ENCODE data around the gene DCHS1.

Gene DCHS1

DNA sequence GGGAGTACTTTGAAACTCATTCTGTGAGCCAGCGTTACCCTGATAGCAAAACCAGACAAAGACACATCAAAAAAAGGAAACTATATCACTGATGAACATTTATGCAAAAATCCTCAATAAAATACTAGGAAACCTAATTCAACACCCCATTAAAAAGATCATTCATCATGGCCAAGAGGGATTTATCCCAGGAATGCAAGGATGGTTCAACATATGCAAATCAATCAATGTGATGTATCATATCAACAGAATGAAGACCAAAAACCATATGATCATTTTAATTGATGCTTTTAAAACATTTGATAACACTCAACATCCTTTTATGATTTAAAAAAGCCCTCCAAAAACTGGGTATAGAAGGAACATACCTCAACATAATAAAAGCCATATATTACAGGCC is 72.0 kb downstream of the DCHS1 start:
- no peaks in the 10 kb centered on the region for H3K9me2 ChIP-seq (replicated peaks; ENCODE audit: low read depth, low read length)
- no peak overlapping the region for H2AFZ ChIP-seq (ENCODE audit: low read length)
- no peaks in the 10 kb centered on the region for H3K4me1 ChIP-seq (ENCODE audit: insufficient read depth, low read length, poor library complexity, severe bottlenecking)
- H3K4me2 ChIP-seq (ENCODE audit: low read depth, low read length, poor library complexity, severe bottlenecking), result no peak overlapping the region
- H3K36me3 ChIP-seq (ENCODE audit: insufficient read depth, low read length), result 0 out of 2 replicates have a peak, but pooled peaks cover 3% of the 10 kb centered on the region
- TF ChIP-seq EZH2phosphoT487 (IDR thresholded peaks at IDR 0.05; ENCODE audit: borderline replicate concordance) (no peak), CTCF (conservative IDR thresholded peaks at IDR 0.05; ENCODE audit: low read length) (no peak)
- H3K9ac ChIP-seq (ENCODE audit: low read depth, low read length, poor library complexity, severe bottlenecking), result no peak overlapping the region
- H3K9me3 ChIP-seq (ENCODE audit: insufficient read depth, low read depth, low read length), result peaks cover 7% of the 10 kb centered on the region; the same call in 1 of the 2 replicates
- no peaks in the 10 kb centered on the region for H3K27me3 ChIP-seq (ENCODE audit: insufficient read depth, low read length, poor library complexity, severe bottlenecking)
- H4K20me1 ChIP-seq (ENCODE audit: insufficient read depth, low read length, poor library complexity, severe bottlenecking), result no peaks in the 10 kb centered on the region
- H3F3A ChIP-seq (ENCODE audit: low read depth), result no peaks in the 10 kb centered on the region
- no peak overlapping the region for H3K4me3 ChIP-seq (ENCODE audit: low read length, poor library complexity, severe bottlenecking)
- no peaks in the 10 kb centered on the region for H3K79me2 ChIP-seq (ENCODE audit: insufficient read depth, low read length)

DNA sequence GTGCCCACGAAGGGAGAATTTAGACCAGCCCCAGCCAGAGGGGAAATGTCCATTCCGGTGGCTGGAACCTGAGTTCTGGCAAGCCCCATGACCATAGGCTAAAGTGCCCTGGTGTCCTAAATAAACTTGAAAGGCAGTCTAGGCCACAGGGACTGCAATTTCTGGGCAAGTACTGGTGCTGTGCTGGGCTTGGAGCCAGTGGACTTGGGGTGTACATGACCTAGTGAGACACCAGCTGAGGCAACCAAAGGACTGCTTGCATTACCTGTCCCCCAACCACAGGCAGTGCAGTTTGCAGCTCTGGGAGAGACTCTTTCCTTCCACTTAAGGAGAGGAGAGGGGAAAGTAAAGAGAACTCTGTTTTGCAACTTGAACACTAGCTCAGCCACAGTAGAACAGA is 75.9 kb downstream of the DCHS1 start:
- H3K4me2 ChIP-seq (ENCODE audit: low read depth, low read length, poor library complexity, severe bottlenecking), result no peak overlapping the region
- H3K9me2 ChIP-seq (replicated peaks; ENCODE audit: low read depth, low read length), result no peaks in the 10 kb centered on the region
- H3K36me3 ChIP-seq (ENCODE audit: insufficient read depth, low read length), result 0 out of 2 replicates have a peak, but pooled peaks cover 3% of the 10 kb centered on the region
- H3K4me3 ChIP-seq (ENCODE audit: low read length, poor library complexity, severe bottlenecking), result no peak overlapping the region
- no peaks in the 10 kb centered on the region for H3F3A ChIP-seq (ENCODE audit: low read depth)
- TF ChIP-seq CTCF (conservative IDR thresholded peaks at IDR 0.05; ENCODE audit: low read length) (no peak), EZH2phosphoT487 (IDR thresholded peaks at IDR 0.05; ENCODE audit: borderline replicate concordance) (no peak)
- H3K27me3 ChIP-seq (ENCODE audit: insufficient read depth, low read length, poor library complexity, severe bottlenecking), result no peaks in the 10 kb centered on the region
- no peaks in the 10 kb centered on the region for H4K20me1 ChIP-seq (ENCODE audit: insufficient read depth, low read length, poor library complexity, severe bottlenecking)
- peaks cover 5% of the 10 kb centered on the region for H3K4me1 ChIP-seq (ENCODE audit: insufficient read depth, low read length, poor library complexity, severe bottlenecking)
- no peak overlapping the region for H2AFZ ChIP-seq (ENCODE audit: low read length)
- H3K9me3 ChIP-seq (ENCODE audit: insufficient read depth, low read depth, low read length), result peaks cover 7% of the 10 kb centered on the region; the same call in 1 of the 2 replicates
- no peaks in the 10 kb centered on the region for H3K79me2 ChIP-seq (ENCODE audit: insufficient read depth, low read length)
- no peak overlapping the region for H3K9ac ChIP-seq (ENCODE audit: low read depth, low read length, poor library complexity, severe bottlenecking)

DNA sequence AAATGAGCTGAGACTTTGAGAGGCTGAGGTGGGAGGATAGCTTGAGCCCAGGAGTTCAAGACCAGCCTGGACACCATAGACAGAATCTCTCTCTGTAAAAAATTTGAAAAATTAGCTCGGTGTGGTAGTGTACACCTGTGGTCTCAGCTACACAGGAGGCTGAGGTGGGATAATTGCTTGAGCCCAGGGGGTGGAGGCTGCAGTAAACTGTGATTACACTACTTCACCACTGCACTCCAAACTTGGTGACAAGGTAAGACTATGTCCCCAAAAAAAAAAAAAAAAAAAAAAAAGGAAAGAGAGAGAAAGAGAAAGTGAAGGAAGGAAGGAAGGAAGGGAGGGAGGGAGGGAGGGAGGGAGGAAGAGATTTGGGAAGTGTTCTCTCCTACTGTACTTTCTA is 77.5 kb downstream of the DCHS1 start:
- Histone ChIP-seq H3K9ac (ENCODE audit: low read depth, low read length, poor library complexity, severe bottlenecking) (no peak overlapping the region), H3K9me3 (ENCODE audit: insufficient read depth, low read depth, low read length) (no peaks in the 10 kb centered on the region), H3K79me2 (ENCODE audit: insufficient read depth, low read length) (no peaks in the 10 kb centered on the region), H4K20me1 (ENCODE audit: insufficient read depth, low read length, poor library complexity, severe bottlenecking) (no peaks in the 10 kb centered on the region), H3K4me1 (ENCODE audit: insufficient read depth, low read length, poor library complexity, severe bottlenecking) (peaks cover 5% of the 10 kb centered on the region), H3K36me3 (ENCODE audit: insufficient read depth, low read length) (no peaks in the 10 kb centered on the region), H3K4me3 (ENCODE audit: low read length, poor library complexity, severe bottlenecking) (no peak overlapping the region), H3K27me3 (ENCODE audit: insufficient read depth, low read length, poor library complexity, severe bottlenecking) (no peaks in the 10 kb centered on the region), H3K4me2 (ENCODE audit: low read depth, low read length, poor library complexity, severe bottlenecking) (no peak overlapping the region), H3K9me2 (replicated peaks; ENCODE audit: low read depth, low read length) (no peaks in the 10 kb centered on the region), H2AFZ (ENCODE audit: low read length) (no peak overlapping the region), H3F3A (ENCODE audit: low read depth) (no peaks in the 10 kb centered on the region)
- TF ChIP-seq EZH2phosphoT487 (IDR thresholded peaks at IDR 0.05; ENCODE audit: borderline replicate concordance) (no peak), CTCF (conservative IDR thresholded peaks at IDR 0.05; ENCODE audit: low read length) (no peak)
